MCF 10A (cell line): ENCODE data around the gene PSMG3. TPM values are rescaled to one million over a fixed set of nuclear protein-coding genes. Genes with fewer than 3 reads are reported as not detected.

Source experiments
- BruUV-seq: library from RNA; stranded (reverse); fragments of 400-500 nt; replicated peaks from 2 replicates; lab custom pipeline; 2021; lab: Mats Ljungman, UMichigan
- CTCF ChIA-PET: fragments of 300-600 bp; sonication (Branson Sonifier 250); formaldehyde crosslinking; extraction: SDS; loops from one replicate; lab custom pipeline; 2021; ENCODE audit warnings: antibody characterized with exemption, inconsistent platforms; lab: Yijun Ruan, JAX
- POLR2A ChIA-PET: fragments of 300-600, 350-650 bp; sonication (Branson Sonifier 250); formaldehyde crosslinking; extraction: SDS; loops from one replicate; lab custom pipeline; 2020; ENCODE audit warnings: antibody characterized with exemption, inconsistent platforms; lab: Yijun Ruan, JAX
- DNase-seq: peaks from one replicate; pipeline ENCODE4 v3.0.0-alpha.2; 2018; ENCODE audit not compliant: unreplicated experiment
- H3K27ac Mint-ChIP-seq: one replicate; pipeline ENCODE4 v1.8.0; 2022; ENCODE audit warnings: mild to moderate bottlenecking, low read depth, mixed read lengths; ENCODE audit not compliant: unreplicated experiment
- H3K27me3 Mint-ChIP-seq: one replicate; pipeline ENCODE4 v1.8.0; 2022; ENCODE audit warnings: mixed read lengths; ENCODE audit not compliant: insufficient read depth, unreplicated experiment
- H3K36me3 Mint-ChIP-seq: one replicate; pipeline ENCODE4 v1.8.0; 2022; ENCODE audit warnings: mild to moderate bottlenecking, moderate library complexity, mixed read lengths; ENCODE audit not compliant: insufficient read depth, unreplicated experiment
- H3K4me1 Mint-ChIP-seq: one replicate; pipeline ENCODE4 v1.8.0; 2022; ENCODE audit warnings: mixed read lengths; ENCODE audit not compliant: insufficient read depth, unreplicated experiment
- H3K4me3 Mint-ChIP-seq: one replicate; pipeline ENCODE4 v1.8.0; 2022; ENCODE audit warnings: mild to moderate bottlenecking, moderate library complexity, mixed read lengths; ENCODE audit not compliant: unreplicated experiment
- H3K9me3 Mint-ChIP-seq: one replicate; pipeline ENCODE4 v1.8.0; 2022; ENCODE audit warnings: mixed read lengths; ENCODE audit not compliant: unreplicated experiment
- CTCF ChIP-seq: fragments of 200-600 bp; IDR thresholded peaks from one replicate; pipeline ENCODE4 v1.8.0; 2022; ENCODE audit warnings: antibody characterized with exemption, mild to moderate bottlenecking; ENCODE audit not compliant: unreplicated experiment
- intact Hi-C: fragments of 100-400 bp; cut with micrococcal nuclease; formaldehyde crosslinking; loops from 2 replicates; pipeline ENCODE4 v1.14.1; 2022
- total RNA-seq: library from RNA; stranded (reverse); gene quantifications from 2 replicates; pipeline ENCODE4 v1.2.3, GENCODE V29; 2022

The PSMG3 gene
- total RNA-seq, 1 experiment from 2014 or later, result 42.1 TPM

- CTCF ChIA-PET, result no interaction called here
- no peaks in the 10 kb centered on the region for H3K36me3 Mint-ChIP-seq
- no peak for DNase-seq
- peaks cover 5% of the 10 kb centered on the region for H3K9me3 Mint-ChIP-seq
- H3K27me3 Mint-ChIP-seq, result peaks cover 87% of the 10 kb centered on the region
- H3K4me3 Mint-ChIP-seq, result no peak overlapping the region
- H3K4me1 Mint-ChIP-seq, result no peaks in the 10 kb centered on the region
- no peak overlapping the region for H3K27ac Mint-ChIP-seq
- BruUV-seq, result no TSS peak
- POLR2A ChIA-PET, result interaction anchor here (0.7 kb wide), 1 partner anchor 32 kb away, joined by 3 read pairs; no protein-coding TSS in a partner anchor
- intact Hi-C loops, result no loop called here
- TF ChIP-seq CTCF, result no peak
These were observed 30.0 kb upstream of the PSMG3 start for GRCh38 chr7:1599640-1600395.

GRCh38 chr7:1598961-1599639 is 29.3 kb upstream of the PSMG3 start:
- Mint-ChIP-seq H3K4me1 (no peaks in the 10 kb centered on the region), H3K27me3 (peaks cover 87% of the 10 kb centered on the region), H3K4me3 (no peak overlapping the region), H3K27ac (no peak overlapping the region), H3K9me3 (peaks cover 11% of the 10 kb centered on the region), H3K36me3 (no peaks in the 10 kb centered on the region)
- CTCF ChIA-PET, result interaction anchor here (0.7 kb wide), 1 partner anchor 18 kb away, joined by 3 read pairs; no protein-coding TSS in a partner anchor
- no peak for DNase-seq
- POLR2A ChIA-PET, result no interaction called here
- TF ChIP-seq CTCF, result no peak
- intact Hi-C loops, result no loop called here
- no TSS peak for BruUV-seq

GRCh38 chr7:1598286-1598685 is 28.5 kb upstream of the PSMG3 start:
- peaks cover 87% of the 10 kb centered on the region for H3K27me3 Mint-ChIP-seq
- peaks cover 11% of the 10 kb centered on the region for H3K9me3 Mint-ChIP-seq
- no TSS peak for BruUV-seq
- H3K36me3 Mint-ChIP-seq, result no peaks in the 10 kb centered on the region
- H3K4me1 Mint-ChIP-seq, result no peaks in the 10 kb centered on the region
- CTCF ChIA-PET, result interaction anchor here (0.7 kb wide), 1 partner anchor 17 kb away, joined by 3 read pairs; no protein-coding TSS in a partner anchor
- DNase-seq, result no peak
- POLR2A ChIA-PET, result no interaction called here
- intact Hi-C loops, result no loop called here
- H3K27ac Mint-ChIP-seq, result no peak overlapping the region
- TF ChIP-seq CTCF, result no peak
- no peak overlapping the region for H3K4me3 Mint-ChIP-seq

GRCh38 chr7:1597791-1598190 is 28.0 kb upstream of the PSMG3 start:
- Mint-ChIP-seq H3K9me3 (peaks cover 11% of the 10 kb centered on the region), H3K36me3 (no peaks in the 10 kb centered on the region), H3K27ac (no peak overlapping the region), H3K4me3 (no peak overlapping the region), H3K27me3 (peaks cover 87% of the 10 kb centered on the region), H3K4me1 (no peaks in the 10 kb centered on the region)
- ChIA-PET CTCF (no interaction called here), POLR2A (no interaction called here)
- no peak for DNase-seq
- no peak for TF ChIP-seq CTCF
- intact Hi-C loops, result no loop called here
- no TSS peak for BruUV-seq
